ENCODE data around the gene CTU2. TPM values are rescaled to one million over a fixed set of nuclear protein-coding genes. Genes with fewer than 3 reads are reported as not detected.

Gene CTU2
- total and polyA plus RNA-seq, 8 donors, result 1.8 to 53.3 (median 14.8) TPM

- Histone ChIP-seq H3K4me3 (no peak overlapping the region), H3K27ac (no peak overlapping the region), H3K36me3 (peaks cover 56 to 81% (median 79%) of the 10 kb centered on the region in 4 donors), H3K4me1 (peaks cover 0 to 11% (median 9%) of the 10 kb centered on the region in 4 donors), H3K27me3 (no peaks in the 10 kb centered on the region), H3K9me3 (no peaks in the 10 kb centered on the region)
- WGBS, 5 donors, result 84 to 90% (median 88%) methylated on average over 12 to 13 of the region's 13 CpGs
- TF ChIP-seq CTCF (IDR thresholded peaks at IDR 0.05), result no peak
- TF ChIP-seq POLR2AphosphoS5 (IDR thresholded peaks at IDR 0.05), result no peak
- TF ChIP-seq POLR2A (IDR thresholded peaks at IDR 0.05), result no peak
- TF ChIP-seq EP300 (IDR thresholded peaks at IDR 0.05), result no peak
- intact Hi-C loops (cut with DNase I; ENCODE audit: low total_unique reads), result loop anchor here (10.0 kb wide), 2 partner anchors 442 to 482 kb away; partner anchors contain the start of genes CDH15 and ZNF778
- DNase-seq, result no peak
Observed at GRCh38 chr16:88732961-88733294, 26.6 kb downstream of the CTU2 start.

GRCh38 chr16:88733630-88734360 lies 27.5 kb downstream of the CTU2 start:
- Histone ChIP-seq H3K9me3 (no peaks in the 10 kb centered on the region), H3K27me3 (no peaks in the 10 kb centered on the region), H3K4me1 (peaks cover 0 to 11% (median 9%) of the 10 kb centered on the region in 4 donors), H3K4me3 (no peak overlapping the region), H3K27ac (no peak overlapping the region), H3K36me3 (peaks cover 56 to 87% (median 85%) of the 10 kb centered on the region in 4 donors)
- DNase-seq, result no peak
- intact Hi-C loops (cut with DNase I; ENCODE audit: low total_unique reads), result loop anchor here (10.0 kb wide), 2 partner anchors 441 to 481 kb away; partner anchors contain the start of genes CDH15 and ZNF778
- TF ChIP-seq POLR2A (IDR thresholded peaks at IDR 0.05), result no peak
- TF ChIP-seq POLR2AphosphoS5 (IDR thresholded peaks at IDR 0.05), result no peak
- 86 to 89% (median 87%) methylated on average over 14 to 27 of the region's 27 CpGs for WGBS, 5 donors

- DNase-seq, result no peak
- Histone ChIP-seq H3K36me3 (peaks cover 56 to 92% (median 86%) of the 10 kb centered on the region in 4 donors), H3K4me3 (no peak overlapping the region), H3K27me3 (no peaks in the 10 kb centered on the region), H3K27ac (no peak overlapping the region), H3K9me3 (no peaks in the 10 kb centered on the region), H3K4me1 (peaks cover 0 to 11% (median 9%) of the 10 kb centered on the region in 4 donors)
- TF ChIP-seq EP300 (IDR thresholded peaks at IDR 0.05) (no peak), CTCF (IDR thresholded peaks at IDR 0.05) (no peak), POLR2A (IDR thresholded peaks at IDR 0.05) (no peak), POLR2AphosphoS5 (IDR thresholded peaks at IDR 0.05) (no peak)
- intact Hi-C loops (cut with DNase I; ENCODE audit: low total_unique reads), result loop anchor here (10.0 kb wide), 2 partner anchors 440 to 480 kb away; partner anchors contain the start of genes CDH15 and ZNF778
- WGBS, 5 donors, result 90 to 98% (median 93%) methylated on average over 8 to 23 of the region's 23 CpGs
Observed at GRCh38 chr16:88734361-88734728, 28.0 kb downstream of the CTU2 start.

- WGBS, 5 donors, result 90 to 95% (median 92%) methylated on average over 16 of the region's 16 CpGs
- intact Hi-C loops (cut with DNase I; ENCODE audit: low total_unique reads), result loop anchor here (10.0 kb wide), 2 partner anchors 440 to 480 kb away; partner anchors contain the start of genes CDH15 and ZNF778
- H3K4me1 ChIP-seq, result peaks cover 0 to 11% (median 9%) of the 10 kb centered on the region in 4 donors
- H3K27me3 ChIP-seq, result no peaks in the 10 kb centered on the region
- H3K4me3 ChIP-seq, result no peak overlapping the region
- H3K9me3 ChIP-seq, result no peaks in the 10 kb centered on the region
- H3K36me3 ChIP-seq, result peaks cover 57 to 93% (median 88%) of the 10 kb centered on the region in 4 donors
- DNase-seq, result no peak
- no peak overlapping the region for H3K27ac ChIP-seq
- TF ChIP-seq EP300 (IDR thresholded peaks at IDR 0.05) (no peak), POLR2AphosphoS5 (IDR thresholded peaks at IDR 0.05) (no peak), POLR2A (IDR thresholded peaks at IDR 0.05) (no peak), CTCF (IDR thresholded peaks at IDR 0.05) (no peak)
Observed at GRCh38 chr16:88735121-88735520, 28.8 kb downstream of the CTU2 start.

Measured in stomach (tissue), 9 donors.